K562 (cell line): ENCODE results near the gene INPP5E. TPM values are rescaled to one million over a fixed set of nuclear protein-coding genes. Genes with fewer than 3 reads are reported as not detected.

Experiments used
- ATAC-seq: fragments of 200-7000 bp; cut with Tn5 transposase; 3 replicates; pipeline ENCODE4 v1.9.1; 2020; ENCODE audit warnings: moderate library complexity
- BruUV-seq: library from RNA; stranded (reverse); fragments of 400-500 nt; replicated peaks from 2 replicates; lab custom pipeline; 2021; lab: Mats Ljungman, UMichigan
- CTCF ChIA-PET: fragments of 300-600 bp; formaldehyde crosslinking; extraction: SDS; loops from one replicate; lab custom pipeline; 2021; ENCODE audit warnings: low intra/inter-chr PET ratio; lab: Yijun Ruan, JAX
- POLR2A ChIA-PET: fragments of 300-600, 350-650 bp; sonication (Branson Sonifier 250); formaldehyde crosslinking; extraction: SDS; loops from one replicate; lab custom pipeline; 2021; ENCODE audit warnings: antibody characterized with exemption, inconsistent platforms; lab: Yijun Ruan, JAX
- DNase-seq, 4 experiments: peaks; one replicate each; pipeline versions ENCODE4 v3.0.0 to v3.0.0-alpha.2; 2011 to 2018; ENCODE audit warnings: low spot score in 3 of 4, mixed read lengths in 3 of 4; ENCODE audit errors: extremely low read depth in 1 of 4
- FAIRE-seq: peaks from 2 replicates; lab custom pipeline; 2011; peaks lifted over from hg19 to GRCh38; lab: Jason Lieb, UNC
- H2AFZ ChIP-seq: 2 replicates; pipeline ENCODE4 v1.6.0; 2011; ENCODE audit warnings: low read depth, low read length, control low read depth, inconsistent platforms
- H3K27ac ChIP-seq: fragments of 200-600 bp; 3 replicates; pipeline ENCODE4 v1.8.0; 2011; ENCODE audit warnings: low read depth, mild to moderate bottlenecking, control low read depth, inconsistent platforms, low read length, moderate library complexity, mixed read lengths; ENCODE audit errors: extremely low read depth
- H3K27me3 ChIP-seq, 2 experiments: fragments of 300-600 bp in 1 of 2; 2 replicates in 1 of 2; 3 replicates in 1 of 2; pipeline versions ENCODE4 v1.6.0 to v1.8.0; 2011; ENCODE audit warnings: inconsistent platforms in 2 of 2, low read length in 2 of 2, mild to moderate bottlenecking in 1 of 2, mixed read lengths in 1 of 2, moderate library complexity in 1 of 2; ENCODE audit not compliant: control insufficient read depth in 2 of 2, insufficient read depth in 2 of 2
- H3K36me3 ChIP-seq: fragments of 300-600 bp; 3 replicates; pipeline ENCODE4 v1.8.0; 2011; ENCODE audit warnings: mild to moderate bottlenecking, low read length, inconsistent platforms; ENCODE audit not compliant: control insufficient read depth, insufficient read depth
- H3K4me1 ChIP-seq, 2 experiments: fragments of 200-600 bp in 1 of 2; replicated peaks in 1 of 2; 2 replicates in 1 of 2; 3 replicates in 1 of 2; pipeline versions ENCODE4 v1.5.1 to v1.8.0; 2011; ENCODE audit warnings: inconsistent platforms in 2 of 2, low read length in 2 of 2, mild to moderate bottlenecking in 1 of 2, mixed read lengths in 1 of 2, moderate library complexity in 1 of 2; ENCODE audit not compliant: control insufficient read depth in 2 of 2, insufficient read depth in 2 of 2
- H3K4me2 ChIP-seq: 2 replicates; pipeline ENCODE4 v1.6.1; 2011; ENCODE audit warnings: low read length, control low read depth, inconsistent platforms, mixed read lengths; ENCODE audit not compliant: insufficient read depth
- H3K4me3 ChIP-seq: fragments of 200-600 bp; sonication (generic), shearing (Covaris generic); 2 replicates; pipeline ENCODE4 v1.5.1; 2016; ENCODE audit warnings: control low read depth, inconsistent platforms
- H3K79me2 ChIP-seq: fragments of 200-600 bp; 3 replicates; pipeline ENCODE4 v1.8.0; 2011; ENCODE audit warnings: low read length, inconsistent platforms; ENCODE audit not compliant: control insufficient read depth, insufficient read depth
- H3K9ac ChIP-seq, 2 experiments: 2 replicates each; pipeline versions ENCODE4 v1.6.0 to v1.6.1; 2011; ENCODE audit warnings: low read depth in 2 of 2, low read length in 2 of 2, control low read depth in 1 of 2, inconsistent platforms in 1 of 2, mild to moderate bottlenecking in 1 of 2, mixed read lengths in 1 of 2; ENCODE audit not compliant: insufficient read depth in 1 of 2
- H3K9me1 ChIP-seq: one replicate; pipeline ENCODE4 v1.6.0; 2011; ENCODE audit warnings: inconsistent platforms, mild to moderate bottlenecking, low read length, moderate library complexity; ENCODE audit not compliant: control insufficient read depth, insufficient read depth
- H3K9me3 ChIP-seq: replicated peaks from 2 replicates; pipeline ENCODE4 v1.5.1; 2011; ENCODE audit warnings: low read depth, low read length, inconsistent platforms; ENCODE audit not compliant: control insufficient read depth, insufficient read depth
- H4K20me1 ChIP-seq: replicated peaks from 2 replicates; pipeline ENCODE4 v1.6.1; 2011; ENCODE audit warnings: low read length, inconsistent platforms, mixed read lengths; ENCODE audit not compliant: control insufficient read depth, insufficient read depth
- ATF2 ChIP-seq: sonication (generic); formaldehyde crosslinking; IDR thresholded peaks from 2 replicates; pipeline ENCODE4 v1.8.1; 2022; ENCODE audit warnings: missing genetic modification reagents
- POLR2G ChIP-seq: fragments of 200-400 bp; formaldehyde crosslinking; IDR thresholded peaks from 2 replicates; pipeline ENCODE4 v1.6.1; 2017; ENCODE audit warnings: low read depth, mild to moderate bottlenecking, antibody characterized with exemption, low read length, moderate library complexity
- ZBTB33 ChIP-seq: sonication (generic); formaldehyde crosslinking; IDR thresholded peaks from 2 replicates; pipeline ENCODE4 v1.8.1; 2023; ENCODE audit warnings: mild to moderate bottlenecking, missing genetic modification reagents
- WGBS: fragments of 100-300 bp; shearing (Covaris generic); methylation state at CpG from one replicate; pipeline ENCODE4 v1.1.6; 2016; ENCODE audit warnings: low coverage, mixed read lengths; ENCODE audit not compliant: insufficient coverage; ENCODE audit errors: missing lambda C conversion rate; 5-methylcytosine and 5-hydroxymethylcytosine counted together
- in situ Hi-C: fragments of 300-500 bp; cut with MboI; formaldehyde crosslinking; loops from 4 replicates; pipeline ENCODE4 v1.15.0; 2018; ENCODE audit warnings: inconsistent platforms, mixed read lengths
- intact Hi-C: fragments of 100-400 bp; cut with micrococcal nuclease; formaldehyde crosslinking; loops from 2 replicates; pipeline ENCODE4 v1.14.2; 2022
- polyA plus RNA-seq, 8 experiments: library from polyadenylated mRNA; depleted of rRNA in 4 of 8; stranded (reverse) in 5 of 8; unstranded in 3 of 8; fragments of >200 nt; fragmentation: Nextera tagmentation in 2 of 8; fragmentation: Illumina TruSeq in 1 of 8; extraction: Ambion mirVana in 2 of 8; extraction: Trizol in 1 of 8; gene quantifications; 2 replicates each; pipeline versions ENCODE4 v1.2.1 to v1.2.3, GENCODE V29; 2011 to 2014; ENCODE audit warnings: inconsistent platforms in 1 of 8, missing spikeins in 1 of 8
- total RNA-seq, 7 experiments: library from RNA; depleted of rRNA in 6 of 7; stranded (reverse); fragments of >200 nt in 6 of 7; fragmentation: Illumina TruSeq in 2 of 7; extraction: Trizol in 2 of 7; gene quantifications; 2 replicates each; pipeline versions ENCODE4 v1.2.1 to v1.2.3, GENCODE V29; 2011 to 2021; ENCODE audit warnings: low replicate concordance in 1 of 7

INPP5E gene
- total and polyA plus RNA-seq, 9 of the 15 experiments (the other 6 are each of a cell fraction or from before 2014, with no cell fraction given), result 0.38 to 17.4 (median 4.9) TPM

GRCh38 chr9:136430588-136431234 is 8.9 kb downstream of the INPP5E start:
- H3K27me3 ChIP-seq, result no peaks in the 10 kb centered on the region
- peaks cover 55% of the 10 kb centered on the region; the same call in 2 of the 3 replicates for H3K36me3 ChIP-seq
- H3K9me3 ChIP-seq, result no peaks in the 10 kb centered on the region
- BruUV-seq, result no TSS peak
- ATAC-seq (no peak), FAIRE-seq (no peak), DNase-seq (no peak)
- no peak overlapping the region for H3K27ac ChIP-seq
- H3K9ac ChIP-seq, result peak overlapping the region in 1 of 2 experiments; percentile 45; a peak in 1 of 4 replicates
- H2AFZ ChIP-seq, result no peak overlapping the region
- TF ChIP-seq ATF2 (CRISPR knock-in tag) (no peak), ZBTB33 (CRISPR knock-in tag) (peak; percentile 3; the same call in 1 of the 2 replicates), POLR2G (0 out of 2 replicates have a peak, but pooled peaks have one; percentile 3)
- H3K9me1 ChIP-seq, result peaks cover 9% of the 10 kb centered on the region
- peaks cover 10% of the 10 kb centered on the region for H3K79me2 ChIP-seq
- in situ Hi-C loops (no loop called here), intact Hi-C loops (no loop called here)
- ChIA-PET POLR2A (interaction anchor here (0.6 to 1.5 kb wide), 2 partner anchors 14 to 892 kb away, joined by 3 to 4 read pairs; no protein-coding TSS in a partner anchor), CTCF (no interaction called here)
- WGBS, result 94% methylated on average over 24 of the region's 29 CpGs
- H3K4me2 ChIP-seq, result no peak overlapping the region
- no peak overlapping the region for H3K4me3 ChIP-seq
- 0 out of 2 replicates have a peak, but pooled peaks cover 3% of the 10 kb centered on the region for H4K20me1 ChIP-seq
- peaks cover 0 to 31% of the 10 kb centered on the region in 2 experiments; a peak in 2 of 5 replicates for H3K4me1 ChIP-seq
